Progenitor cell of endocrine pancreas (in vitro differentiated cells): ENCODE results near the gene SLC1A1. TPM values are rescaled to one million over a fixed set of nuclear protein-coding genes. Genes with fewer than 3 reads are reported as not detected.

ENCODE experiments used
- DNase-seq: peaks from one replicate; pipeline ENCODE4 v3.0.0; 2021; ENCODE audit warnings: low spot score; ENCODE audit not compliant: unreplicated experiment
- H3K27ac Mint-ChIP-seq: 2 replicates; pipeline ENCODE4 v1.8.0; 2021; ENCODE audit warnings: mild to moderate bottlenecking, moderate library complexity, mixed read lengths
- H3K27me3 Mint-ChIP-seq: 2 replicates; pipeline ENCODE4 v1.8.0; 2021; ENCODE audit warnings: mixed read lengths
- H3K36me3 Mint-ChIP-seq: 2 replicates; pipeline ENCODE4 v1.8.0; 2022; ENCODE audit warnings: mixed read lengths; ENCODE audit not compliant: insufficient read depth
- H3K4me1 Mint-ChIP-seq: 2 replicates; pipeline ENCODE4 v1.8.0; 2021; ENCODE audit warnings: low read depth, mixed read lengths
- H3K4me3 Mint-ChIP-seq: 2 replicates; pipeline ENCODE4 v1.8.0; 2021; ENCODE audit warnings: low read depth, mild to moderate bottlenecking, moderate library complexity, mixed read lengths
- H3K9me3 Mint-ChIP-seq: 2 replicates; pipeline ENCODE4 v1.8.0; 2021; ENCODE audit warnings: low read depth, mixed read lengths
- CTCF ChIP-seq: fragments of 200-600 bp; sonication (generic); IDR thresholded peaks from one replicate; pipeline ENCODE4 v1.5.0; 2021; ENCODE audit warnings: antibody characterized with exemption, mild to moderate bottlenecking; ENCODE audit not compliant: unreplicated experiment
- total RNA-seq: library from RNA; stranded (reverse); gene quantifications from 2 replicates; pipeline ENCODE4 v1.2.1, GENCODE V29; 2021

SLC1A1 gene
- total RNA-seq, 1 donor from 2014 or later, result 3.8 TPM

- Mint-ChIP-seq H3K4me1 (no peaks in the 10 kb centered on the region), H3K36me3 (peaks cover 8% of the 10 kb centered on the region), H3K9me3 (no peaks in the 10 kb centered on the region), H3K27ac (no peak overlapping the region), H3K4me3 (no peak overlapping the region), H3K27me3 (no peaks in the 10 kb centered on the region)
- TF ChIP-seq CTCF, result no peak
- no peak for DNase-seq
Observed at GRCh38 chr9:4583001-4583400, 92.7 kb downstream of the SLC1A1 start.

GRCh38 chr9:4584636-4585035, 94.4 kb downstream of the SLC1A1 start:
- no peaks in the 10 kb centered on the region for H3K27me3 Mint-ChIP-seq
- H3K9me3 Mint-ChIP-seq, result no peaks in the 10 kb centered on the region
- DNase-seq, result no peak
- peaks cover 7% of the 10 kb centered on the region for H3K36me3 Mint-ChIP-seq
- TF ChIP-seq CTCF, result no peak
- no peak overlapping the region for H3K27ac Mint-ChIP-seq
- H3K4me1 Mint-ChIP-seq, result no peaks in the 10 kb centered on the region
- no peak overlapping the region for H3K4me3 Mint-ChIP-seq

- Mint-ChIP-seq H3K4me1 (no peaks in the 10 kb centered on the region), H3K4me3 (no peak overlapping the region), H3K27ac (no peak overlapping the region), H3K9me3 (no peaks in the 10 kb centered on the region), H3K36me3 (peaks cover 7% of the 10 kb centered on the region), H3K27me3 (no peaks in the 10 kb centered on the region)
- no peak for TF ChIP-seq CTCF
- no peak for DNase-seq
Observed at GRCh38 chr9:4585135-4585534, 94.9 kb downstream of the SLC1A1 start.

GRCh38 chr9:4588721-4589120, 98.5 kb downstream of the SLC1A1 start:
- Mint-ChIP-seq H3K27ac (no peak overlapping the region), H3K4me1 (no peaks in the 10 kb centered on the region), H3K4me3 (no peak overlapping the region), H3K27me3 (no peaks in the 10 kb centered on the region), H3K36me3 (peaks cover 7% of the 10 kb centered on the region), H3K9me3 (no peaks in the 10 kb centered on the region)
- no peak for DNase-seq
- TF ChIP-seq CTCF, result no peak

GRCh38 chr9:4590430-4591122, 100.3 kb downstream of the SLC1A1 start:
- no peaks in the 10 kb centered on the region for H3K4me1 Mint-ChIP-seq
- no peaks in the 10 kb centered on the region for H3K27me3 Mint-ChIP-seq
- DNase-seq, result no peak
- no peaks in the 10 kb centered on the region for H3K9me3 Mint-ChIP-seq
- no peak overlapping the region for H3K4me3 Mint-ChIP-seq
- H3K27ac Mint-ChIP-seq, result no peak overlapping the region
- TF ChIP-seq CTCF, result no peak
- H3K36me3 Mint-ChIP-seq, result no peaks in the 10 kb centered on the region
